Activated CD4-positive, alpha-beta T cell treated with anti-CD3 and anti-CD28 coated beads for 1 hour (primary cell): ENCODE measurements around the gene ENHO.

Experiments used
- DNase-seq: peaks from one replicate; pipeline ENCODE4 v3.0.0-alpha.2; 2020

ENHO gene

GRCh38 chr9:34522971-34523797 is at the start of gene ENHO:
Gene ENHO (minus strand): TSS chr9:34522990. CDS start chr9:34521695, 1,295 bp downstream.
- peak; percentile 86 for DNase-seq

- no peak for DNase-seq
Observed at GRCh38 chr9:34572092-34572491, 49.3 kb upstream of the ENHO start.

GRCh38 chr9:34571481-34571810 is 48.7 kb upstream of the ENHO start:
- DNase-seq = no peak

- no peak for DNase-seq
Observed at GRCh38 chr9:34570809-34571480, 48.2 kb upstream of the ENHO start.

GRCh38 chr9:34570376-34570775 is 47.6 kb upstream of the ENHO start:
- no peak for DNase-seq

- DNase-seq = no peak
Observed at GRCh38 chr9:34568774-34569173, 46.0 kb upstream of the ENHO start.

- no peak for DNase-seq
Observed at GRCh38 chr9:34568133-34568532, 45.3 kb upstream of the ENHO start.

- DNase-seq = no peak
Observed at GRCh38 chr9:34566972-34567371, 44.2 kb upstream of the ENHO start.

- no peak for DNase-seq
Observed at GRCh38 chr9:34566322-34566721, 43.5 kb upstream of the ENHO start.

GRCh38 chr9:34565856-34566255 is 43.1 kb upstream of the ENHO start:
- DNase-seq = no peak

GRCh38 chr9:34564617-34565016 is 41.8 kb upstream of the ENHO start:
- no peak for DNase-seq

GRCh38 chr9:34563262-34563661 is 40.5 kb upstream of the ENHO start:
- DNase-seq = no peak

GRCh38 chr9:34562135-34562745 is 39.5 kb upstream of the ENHO start:
- DNase-seq = no peak

GRCh38 chr9:34560599-34561214 is 37.9 kb upstream of the ENHO start:
- no peak for DNase-seq

GRCh38 chr9:34559624-34560455 is 37.0 kb upstream of the ENHO start:
- no peak for DNase-seq

GRCh38 chr9:34558919-34559623 is 36.3 kb upstream of the ENHO start:
- DNase-seq = no peak

- DNase-seq = no peak
Observed at GRCh38 chr9:34558364-34558763, 35.6 kb upstream of the ENHO start.

- DNase-seq = no peak
Observed at GRCh38 chr9:34557426-34558321, 34.9 kb upstream of the ENHO start.

- DNase-seq = no peak
Observed at GRCh38 chr9:34556949-34557348, 34.2 kb upstream of the ENHO start.

- no peak for DNase-seq
Observed at GRCh38 chr9:34555936-34556525, 33.2 kb upstream of the ENHO start.

- DNase-seq = no peak
Observed at GRCh38 chr9:34555500-34555899, 32.7 kb upstream of the ENHO start.
